Measurements from ENCODE around the gene SRMS.

GRCh38 chr20:63570281-63571086 is 22.9 kb upstream of the SRMS start:
- TF ChIP-seq POLR2A (IDR thresholded peaks at IDR 0.05): no peak
- TF ChIP-seq CTCF (IDR thresholded peaks at IDR 0.05 in 4 of 5, conservative IDR thresholded peaks at IDR 0.05 in 1 of 5): no peak

Measured in gastrocnemius medialis (tissue), 4 donors.